CD14-positive monocyte (primary cell): ENCODE measurements around the gene MAPK8IP2. TPM values are rescaled to one million over a fixed set of nuclear protein-coding genes. Genes with fewer than 3 reads are reported as not detected.
"Not testable (repeated sequence)": the region's sequence is repeated elsewhere in the genome, so short reads cannot be mapped to it uniquely, and the experiment has no call there.

Experiments
- DNase-seq, 3 donors: peaks; one replicate each; pipeline ENCODE4 v3.0.0-alpha.2; 2011 to 2022
- H2AFZ ChIP-seq: 2 replicates; pipeline ENCODE4 v1.6.0; 2012; ENCODE audit warnings: mild to moderate bottlenecking, low read depth, low read length, inconsistent platforms; ENCODE audit not compliant: insufficient read depth, poor library complexity, severe bottlenecking
- H3K27ac ChIP-seq, 2 donors: 1 replicate in 1 of 2; 2 replicates in 1 of 2; pipeline ENCODE4 v1.5.1; 2012 to 2013; ENCODE audit warnings: low read length in 2 of 2, control low read depth in 1 of 2, inconsistent platforms in 1 of 2, low read depth in 1 of 2, mild to moderate bottlenecking in 1 of 2
- H3K27me3 ChIP-seq, 2 donors: one replicate each; pipeline versions ENCODE4 v1.6.0 to v1.6.1; 2011 to 2013; ENCODE audit warnings: low read length in 2 of 2; ENCODE audit not compliant: control insufficient read depth in 2 of 2, insufficient read depth in 2 of 2
- H3K36me3 ChIP-seq, 2 donors: replicated peaks in 1 of 2; 1 replicate in 1 of 2; 2 replicates in 1 of 2; pipeline versions ENCODE4 v1.5.1 to v1.6.1; 2012 to 2013; ENCODE audit warnings: low read length in 2 of 2, control low read depth in 1 of 2, inconsistent platforms in 1 of 2, mild to moderate bottlenecking in 1 of 2; ENCODE audit not compliant: insufficient read depth in 2 of 2, control insufficient read depth in 1 of 2
- H3K4me1 ChIP-seq, 2 donors: 1 replicate in 1 of 2; 2 replicates in 1 of 2; pipeline versions ENCODE4 v1.5.1 to v1.6.1; 2012 to 2013; ENCODE audit warnings: low read length in 2 of 2, control low read depth in 1 of 2, inconsistent platforms in 1 of 2, mild to moderate bottlenecking in 1 of 2, moderate library complexity in 1 of 2; ENCODE audit not compliant: insufficient read depth in 2 of 2, control insufficient read depth in 1 of 2
- H3K4me2 ChIP-seq: replicated peaks from 2 replicates; pipeline ENCODE3; 2012; ENCODE audit warnings: low read length, moderate library complexity, mild to moderate bottlenecking; ENCODE audit not compliant: poor library complexity, severe bottlenecking; ENCODE audit errors: extremely low read depth
- H3K4me3 ChIP-seq, 3 experiments: fragments of 200-600 bp in 1 of 3; sonication (generic) in 1 of 3; replicated peaks in 1 of 3; 1 replicate in 2 of 3; 2 replicates in 1 of 3; pipeline ENCODE4 v1.5.1; 2011 to 2013; ENCODE audit warnings: low read length in 3 of 3, mild to moderate bottlenecking in 3 of 3, control low read depth in 2 of 3, low read depth in 2 of 3, inconsistent platforms in 1 of 3, moderate library complexity in 1 of 3
- H3K79me2 ChIP-seq: 2 replicates; pipeline ENCODE4 v1.6.0; 2012; ENCODE audit warnings: mild to moderate bottlenecking, control low read depth, inconsistent platforms, low read length, moderate library complexity; ENCODE audit not compliant: insufficient read depth
- H3K9ac ChIP-seq: 2 replicates; pipeline ENCODE4 v1.6.0; 2017; ENCODE audit warnings: low read length, mild to moderate bottlenecking; ENCODE audit not compliant: insufficient read depth, poor library complexity, severe bottlenecking
- H3K9me3 ChIP-seq, 2 donors: replicated peaks in 1 of 2; 1 replicate in 1 of 2; 2 replicates in 1 of 2; pipeline versions ENCODE4 v1.5.1 to v1.6.1; 2012 to 2013; ENCODE audit warnings: low read length in 2 of 2, control low read depth in 1 of 2; ENCODE audit not compliant: control insufficient read depth in 1 of 2, insufficient read depth in 1 of 2
- H4K20me1 ChIP-seq: 2 replicates; pipeline ENCODE4 v1.6.0; 2012; ENCODE audit warnings: mild to moderate bottlenecking, low read length, control low read depth, moderate library complexity; ENCODE audit not compliant: insufficient read depth
- H3K27ac Mint-ChIP-seq, 7 donors: one replicate each; pipeline ENCODE4 v1.8.0; 2020; ENCODE audit warnings: mild to moderate bottlenecking in 7 of 7, mixed read lengths in 7 of 7, moderate library complexity in 6 of 7, inconsistent platforms in 2 of 7
- H3K27me3 Mint-ChIP-seq, 3 donors: one replicate each; pipeline ENCODE4 v1.8.0; 2021 to 2022; ENCODE audit warnings: low read depth in 3 of 3, mild to moderate bottlenecking in 3 of 3, mixed read lengths in 3 of 3, moderate library complexity in 3 of 3, inconsistent platforms in 1 of 3
- H3K36me3 Mint-ChIP-seq, 2 donors: one replicate each; pipeline ENCODE4 v1.8.0; 2020; ENCODE audit warnings: mixed read lengths in 2 of 2, inconsistent platforms in 1 of 2, mild to moderate bottlenecking in 1 of 2
- H3K4me1 Mint-ChIP-seq: one replicate; pipeline ENCODE4 v1.8.0; 2020; ENCODE audit warnings: mild to moderate bottlenecking, mixed read lengths
- H3K4me3 Mint-ChIP-seq, 2 donors: one replicate each; pipeline ENCODE4 v1.8.0; 2020; ENCODE audit warnings: mild to moderate bottlenecking in 2 of 2, mixed read lengths in 2 of 2, moderate library complexity in 1 of 2
- H3K9me3 Mint-ChIP-seq, 7 donors: one replicate each; pipeline ENCODE4 v1.8.0; 2020 to 2022; ENCODE audit warnings: mixed read lengths in 7 of 7, mild to moderate bottlenecking in 6 of 7, moderate library complexity in 6 of 7, inconsistent platforms in 2 of 7
- WGBS: methylation state at CpG from one replicate; pipeline ENCODE4 v1.1.5; 2013; ENCODE audit warnings: missing lambda C conversion rate; ENCODE audit not compliant: insufficient coverage; 5-methylcytosine and 5-hydroxymethylcytosine counted together
- intact Hi-C, 2 donors: fragments of 100-400 bp; cut with micrococcal nuclease; formaldehyde crosslinking; loops; one replicate each; pipeline versions ENCODE4 v1.15.0 to v1.15.1; 2023
- polyA plus RNA-seq, 3 donors: library from polyadenylated mRNA; depleted of rRNA in 1 of 3; unstranded in 2 of 3; stranded (reverse) in 1 of 3; fragments of 300-500 nt in 2 of 3; fragments of >200 nt in 1 of 3; fragmentation: Illumina TruSeq in 2 of 3; gene quantifications; 1 replicate in 2 of 3; 2 replicates in 1 of 3; pipeline ENCODE4 v1.2.3, GENCODE V29; 2012 to 2021
- TF ChIP-seq, protein P1 (sequence below): fragments of 200-600 bp; IDR thresholded peaks from one replicate; pipeline ENCODE4 v1.8.0; 2022; ENCODE audit warnings: antibody characterized with exemption, mild to moderate bottlenecking

MAPK8IP2 gene
- polyA plus RNA-seq, 3 donors, result 0.17 TPM; not detected in 2

DNA sequence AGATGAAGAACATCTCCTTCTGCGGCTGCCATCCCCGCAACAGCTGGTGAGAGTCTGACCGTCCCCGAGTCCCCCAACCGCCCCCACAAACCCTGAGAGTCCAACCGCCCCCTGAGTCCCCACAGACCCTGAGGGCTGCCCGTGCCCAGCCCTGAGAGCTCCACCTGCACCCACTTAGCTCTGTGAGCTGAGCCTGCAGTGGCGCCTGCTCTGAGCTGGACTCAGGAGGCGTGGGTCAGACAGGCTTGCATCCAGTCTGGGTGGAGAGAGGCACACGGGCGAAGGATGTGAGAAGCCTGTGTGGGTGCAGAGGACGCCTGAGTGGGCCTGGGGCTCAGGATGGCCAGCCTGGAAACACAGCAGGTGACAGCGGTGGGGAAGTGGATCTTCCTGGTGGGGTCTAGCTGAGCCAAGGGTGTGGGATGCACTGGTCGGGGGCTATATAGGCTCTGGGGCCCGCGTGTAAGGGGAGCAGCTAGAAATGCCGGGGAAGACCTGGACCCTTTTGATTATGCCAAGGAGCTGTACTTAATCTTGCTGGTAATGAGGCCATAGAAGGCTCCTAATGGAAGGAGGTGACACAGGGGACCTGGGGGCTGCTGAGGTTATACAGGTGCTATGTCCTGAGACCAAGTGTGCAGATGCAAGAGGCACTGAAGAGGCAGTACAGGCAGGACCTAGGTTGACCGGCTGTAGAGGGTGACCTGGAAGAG lies 6.5 kb downstream of the MAPK8IP2 start:
- Mint-ChIP-seq H3K27me3 (peaks cover 46 to 86% (median 63%) of the 10 kb centered on the region in 3 donors), H3K4me1 (no peaks in the 10 kb centered on the region), H3K4me3 (peak overlapping the region in 1 of 2 donors; percentile 2), H3K27ac (no peak overlapping the region), H3K9me3 (peaks cover 0 to 8% (median under 1%) of the 10 kb centered on the region in 7 donors), H3K36me3 (peaks cover 0 to 3% of the 10 kb centered on the region in 2 donors)
- Histone ChIP-seq H3K4me3 (no peak overlapping the region), H3K79me2 (no peaks in the 10 kb centered on the region), H3K27me3 (peaks cover 20 to 45% of the 10 kb centered on the region in 2 donors), H2AFZ (no peak overlapping the region), H4K20me1 (no peaks in the 10 kb centered on the region), H3K4me1 (no peaks in the 10 kb centered on the region), H3K27ac (no peak overlapping the region), H3K36me3 (no peaks in the 10 kb centered on the region), H3K4me2 (no peak overlapping the region), H3K9me3 (peaks cover 0 to 14% of the 10 kb centered on the region in 2 donors), H3K9ac (no peak overlapping the region)
- intact Hi-C loops, result no loop called here
- WGBS, result 89% methylated on average over 17 of the region's 18 CpGs
- DNase-seq, result no peak
- TF ChIP-seq, protein P1, sequence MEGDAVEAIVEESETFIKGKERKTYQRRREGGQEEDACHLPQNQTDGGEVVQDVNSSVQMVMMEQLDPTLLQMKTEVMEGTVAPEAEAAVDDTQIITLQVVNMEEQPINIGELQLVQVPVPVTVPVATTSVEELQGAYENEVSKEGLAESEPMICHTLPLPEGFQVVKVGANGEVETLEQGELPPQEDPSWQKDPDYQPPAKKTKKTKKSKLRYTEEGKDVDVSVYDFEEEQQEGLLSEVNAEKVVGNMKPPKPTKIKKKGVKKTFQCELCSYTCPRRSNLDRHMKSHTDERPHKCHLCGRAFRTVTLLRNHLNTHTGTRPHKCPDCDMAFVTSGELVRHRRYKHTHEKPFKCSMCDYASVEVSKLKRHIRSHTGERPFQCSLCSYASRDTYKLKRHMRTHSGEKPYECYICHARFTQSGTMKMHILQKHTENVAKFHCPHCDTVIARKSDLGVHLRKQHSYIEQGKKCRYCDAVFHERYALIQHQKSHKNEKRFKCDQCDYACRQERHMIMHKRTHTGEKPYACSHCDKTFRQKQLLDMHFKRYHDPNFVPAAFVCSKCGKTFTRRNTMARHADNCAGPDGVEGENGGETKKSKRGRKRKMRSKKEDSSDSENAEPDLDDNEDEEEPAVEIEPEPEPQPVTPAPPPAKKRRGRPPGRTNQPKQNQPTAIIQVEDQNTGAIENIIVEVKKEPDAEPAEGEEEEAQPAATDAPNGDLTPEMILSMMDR, result no peak

- peaks cover 42 to 85% (median 63%) of the 10 kb centered on the region in 3 donors for H3K27me3 Mint-ChIP-seq
Measured at GRCh38 chr22:50607659-50608020, 7.0 kb downstream of the MAPK8IP2 start.

DNA sequence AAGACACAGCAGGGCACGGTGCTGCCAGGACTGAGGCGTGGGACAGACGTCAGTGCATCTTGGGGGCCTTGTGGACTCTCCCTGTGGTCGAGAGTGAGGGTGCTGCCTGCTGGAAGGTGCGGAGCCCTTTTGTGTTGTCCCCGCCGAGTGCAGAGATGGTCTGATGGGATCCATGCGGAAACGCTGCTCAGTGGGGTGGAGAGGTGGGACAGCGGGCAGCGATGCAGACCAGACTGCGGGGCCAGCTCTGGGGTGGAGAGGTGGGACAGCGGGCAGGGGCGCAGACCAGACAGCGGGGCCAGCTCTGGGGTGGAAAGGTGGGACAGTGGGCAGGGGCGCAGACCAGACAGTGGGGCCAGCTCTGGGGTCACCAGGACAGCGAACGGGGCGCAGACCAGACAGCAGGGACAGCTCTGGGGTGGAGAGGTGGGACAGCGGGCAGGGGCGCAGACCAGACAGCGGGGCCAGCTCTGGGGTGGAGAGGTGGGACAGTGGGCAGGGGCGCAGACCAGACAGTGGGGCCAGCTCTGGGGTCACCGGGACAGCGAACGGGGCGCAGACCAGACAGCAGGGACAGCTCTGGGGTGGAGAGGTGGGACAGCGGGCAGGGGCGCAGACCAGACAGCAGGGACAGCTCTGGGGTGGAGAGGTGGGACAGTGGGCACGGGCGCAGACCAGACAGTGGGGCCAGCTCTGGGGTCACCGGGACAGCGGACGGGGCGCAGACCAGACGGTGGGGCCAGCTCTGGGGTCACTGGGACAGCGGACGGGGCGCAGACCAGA lies 7.7 kb downstream of the MAPK8IP2 start:
- H3K4me1 ChIP-seq, H3K9me3 Mint-ChIP-seq, H3K36me3 Mint-ChIP-seq, intact Hi-C loops, H4K20me1 ChIP-seq, DNase-seq, H3K9me3 ChIP-seq, H3K4me2 ChIP-seq, H3K79me2 ChIP-seq, H3K27ac ChIP-seq, H3K4me1 Mint-ChIP-seq, H3K36me3 ChIP-seq, H3K4me3 ChIP-seq, H3K4me3 Mint-ChIP-seq, H3K9ac ChIP-seq, H2AFZ ChIP-seq: not testable (repeated sequence)
- Mint-ChIP-seq H3K27ac (peak overlapping the region in 1 of 7 donors; percentile 20), H3K27me3 (peaks cover 39 to 84% (median 59%) of the 10 kb centered on the region in 3 donors)
- H3K27me3 ChIP-seq, result peaks cover 8 to 36% of the 10 kb centered on the region in 2 donors
- 90% methylated on average over 38 of the region's 39 CpGs for WGBS

More at GRCh38 chr22:50607659-50608020, 7.0 kb downstream of the MAPK8IP2 start:
- Histone ChIP-seq H3K9me3 (peaks cover 0 to 8% of the 10 kb centered on the region in 2 donors), H2AFZ (no peak overlapping the region), H3K4me2 (no peak overlapping the region), H3K4me1 (no peaks in the 10 kb centered on the region), H3K79me2 (no peaks in the 10 kb centered on the region), H3K27ac (no peak overlapping the region), H4K20me1 (no peaks in the 10 kb centered on the region), H3K27me3 (peaks cover 14 to 40% of the 10 kb centered on the region in 2 donors), H3K9ac (no peak overlapping the region), H3K4me3 (no peak overlapping the region), H3K36me3 (no peaks in the 10 kb centered on the region)
- WGBS, result 83% methylated on average over 6 of the region's 6 CpGs
- Mint-ChIP-seq H3K27ac (no peak overlapping the region), H3K36me3 (no peaks in the 10 kb centered on the region), H3K9me3 (peaks cover 0 to 5% (median 0%) of the 10 kb centered on the region in 7 donors), H3K4me1 (peaks cover 2% of the 10 kb centered on the region), H3K4me3 (no peak overlapping the region)
- no peak for DNase-seq
- TF ChIP-seq, protein P1, result no peak
- intact Hi-C loops, result no loop called here
